DMS53 treated with DMSO at 0.1 percent for 48 hours (cell line): Measurements from ENCODE around the gene PER1.
"Not testable (repeated sequence)": the region's sequence is repeated elsewhere in the genome, so short reads cannot be mapped to it uniquely, and the experiment has no call there.

ENCODE experiments used
- DNase-seq: peaks from one replicate; lab custom pipeline; 2025; ENCODE audit not compliant: unreplicated experiment; lab: John Stamatoyannopoulos, UW

The PER1 gene

GRCh38 chr17:8121407-8121680 is 30.9 kb downstream of the PER1 start:
- no peak for DNase-seq

DNA sequence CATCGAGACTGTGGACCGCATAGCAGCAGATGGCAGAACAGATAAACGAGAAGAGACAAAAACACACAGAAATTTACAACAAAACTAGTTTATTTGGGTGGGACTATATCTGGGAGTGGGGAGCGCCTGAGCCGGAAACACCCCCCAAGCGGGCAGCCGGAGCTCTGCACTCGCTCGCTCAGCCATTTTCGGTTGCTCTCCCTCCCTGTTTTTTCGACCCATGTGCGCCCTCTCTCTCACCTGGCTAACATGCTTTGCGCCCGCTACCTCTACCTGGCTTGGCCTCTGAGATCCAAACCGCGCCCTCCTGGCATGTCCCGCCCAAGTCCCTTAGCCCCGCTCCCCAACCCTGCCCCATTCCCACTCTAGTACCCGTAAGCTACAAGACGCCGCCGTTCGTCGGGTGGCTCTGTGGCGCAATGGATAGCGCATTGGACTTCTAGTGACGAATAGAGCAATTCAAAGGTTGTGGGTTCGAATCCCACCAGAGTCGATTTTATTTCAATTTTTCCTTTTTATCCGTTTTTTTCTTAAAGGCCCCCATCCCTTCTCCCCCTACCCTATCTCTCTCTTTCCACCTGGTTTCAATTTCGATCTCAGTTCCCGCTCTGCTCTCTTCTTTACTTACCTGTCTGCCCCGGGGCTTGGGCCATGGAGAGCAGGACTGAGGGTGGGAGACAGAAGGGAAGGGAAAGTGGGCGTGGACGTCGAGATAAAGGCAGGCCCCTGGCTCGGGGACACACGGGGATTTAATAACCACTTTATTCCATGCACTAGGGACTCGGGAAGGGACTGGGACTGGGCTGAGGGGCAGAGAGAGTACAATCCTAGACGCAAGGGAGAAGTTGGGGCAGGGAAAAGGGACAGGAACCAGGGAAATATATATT is 31.4 kb downstream of the PER1 start:
- DNase-seq = peak; percentile 94

DNA sequence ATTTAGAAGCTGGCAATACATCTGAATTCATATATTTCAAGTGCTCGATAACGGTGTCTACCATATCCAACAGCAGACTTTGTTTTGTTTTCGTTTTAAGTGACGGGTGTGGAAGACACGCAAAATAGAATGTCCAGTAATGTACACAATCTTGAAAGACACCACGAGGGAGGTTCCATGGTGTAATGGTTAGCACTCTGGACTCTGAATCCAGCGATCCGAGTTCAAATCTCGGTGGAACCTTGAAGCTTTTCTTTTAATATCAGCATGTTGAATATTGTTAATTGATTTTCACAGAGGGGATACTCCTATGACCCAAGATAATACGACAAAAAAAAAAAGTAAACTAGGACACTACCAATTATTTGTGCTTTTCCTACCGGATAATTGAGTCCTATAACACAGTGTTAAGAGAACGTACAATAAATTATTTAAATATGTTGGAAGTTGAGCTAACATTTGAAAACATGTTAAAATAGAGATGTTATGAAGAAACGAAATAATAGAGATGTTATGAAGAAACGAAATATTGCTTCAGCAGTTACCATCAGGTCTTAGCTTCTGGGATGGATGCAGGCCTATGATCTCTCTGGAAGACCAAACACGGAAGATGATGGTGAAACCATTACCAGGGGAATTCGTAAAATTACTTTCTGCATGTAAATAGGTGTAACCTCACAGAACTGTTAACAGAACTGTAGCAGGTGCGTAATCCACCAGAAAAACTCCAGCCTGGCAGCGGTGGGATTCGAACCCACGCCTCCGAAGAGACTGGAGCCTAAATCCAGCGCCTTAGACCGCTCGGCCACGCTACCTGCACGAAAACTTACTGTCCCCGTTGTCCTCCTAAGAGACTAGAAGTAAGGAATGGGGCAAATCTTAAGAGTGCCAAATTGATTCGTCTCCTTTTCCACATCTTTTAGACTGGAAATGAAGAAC is 32.4 kb downstream of the PER1 start:
- peak; percentile 98 for DNase-seq

GRCh38 chr17:8118769-8119580 is 33.2 kb downstream of the PER1 start:
- DNase-seq = peak; percentile 92

- peak; percentile 76 for DNase-seq
These were observed 34.0 kb downstream of the PER1 start, which contains the start of gene ALOXE3 for GRCh38 chr17:8117980-8118768. Gene ALOXE3, minus strand, starts transcription at chr17:8118514. Its CDS starts 524 bp downstream, at chr17:8117990.

DNA sequence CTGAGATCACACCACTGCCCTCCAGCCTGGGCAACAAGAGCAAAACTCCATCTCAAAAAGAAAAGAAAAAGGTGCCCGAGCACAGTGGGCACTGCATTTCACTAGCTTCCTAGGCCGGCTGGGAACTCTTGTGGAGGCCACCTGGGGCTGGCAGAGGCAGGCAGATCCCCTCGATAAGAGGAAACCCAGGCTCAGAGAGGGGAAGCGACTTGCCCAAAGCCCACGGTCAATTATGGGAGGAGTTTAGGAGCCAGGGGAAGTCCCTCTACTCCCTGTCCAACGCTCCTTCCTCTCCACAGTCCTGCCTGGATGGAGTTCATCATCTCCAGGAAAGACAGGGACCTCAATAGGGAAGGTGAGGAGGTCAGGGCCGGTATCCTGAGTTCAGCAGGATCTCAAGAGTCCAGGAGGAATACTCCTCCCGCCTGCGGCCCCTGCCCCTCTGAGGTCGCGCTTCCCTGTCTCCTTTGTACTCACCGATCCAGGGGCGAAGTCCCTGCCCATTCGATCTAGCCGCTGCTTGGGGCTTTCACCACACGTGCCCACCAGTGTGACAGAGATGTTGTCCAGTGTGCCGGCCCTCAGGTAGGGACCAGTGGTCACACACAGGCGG is 34.7 kb downstream of the PER1 start:
- DNase-seq = no peak

- DNase-seq = no peak
These were observed 35.4 kb downstream of the PER1 start for GRCh38 chr17:8116776-8117175.

GRCh38 chr17:8110907-8111306 is 41.3 kb downstream of the PER1 start:
- DNase-seq = no peak

GRCh38 chr17:8110456-8110804 is 41.8 kb downstream of the PER1 start:
- no peak for DNase-seq

DNA sequence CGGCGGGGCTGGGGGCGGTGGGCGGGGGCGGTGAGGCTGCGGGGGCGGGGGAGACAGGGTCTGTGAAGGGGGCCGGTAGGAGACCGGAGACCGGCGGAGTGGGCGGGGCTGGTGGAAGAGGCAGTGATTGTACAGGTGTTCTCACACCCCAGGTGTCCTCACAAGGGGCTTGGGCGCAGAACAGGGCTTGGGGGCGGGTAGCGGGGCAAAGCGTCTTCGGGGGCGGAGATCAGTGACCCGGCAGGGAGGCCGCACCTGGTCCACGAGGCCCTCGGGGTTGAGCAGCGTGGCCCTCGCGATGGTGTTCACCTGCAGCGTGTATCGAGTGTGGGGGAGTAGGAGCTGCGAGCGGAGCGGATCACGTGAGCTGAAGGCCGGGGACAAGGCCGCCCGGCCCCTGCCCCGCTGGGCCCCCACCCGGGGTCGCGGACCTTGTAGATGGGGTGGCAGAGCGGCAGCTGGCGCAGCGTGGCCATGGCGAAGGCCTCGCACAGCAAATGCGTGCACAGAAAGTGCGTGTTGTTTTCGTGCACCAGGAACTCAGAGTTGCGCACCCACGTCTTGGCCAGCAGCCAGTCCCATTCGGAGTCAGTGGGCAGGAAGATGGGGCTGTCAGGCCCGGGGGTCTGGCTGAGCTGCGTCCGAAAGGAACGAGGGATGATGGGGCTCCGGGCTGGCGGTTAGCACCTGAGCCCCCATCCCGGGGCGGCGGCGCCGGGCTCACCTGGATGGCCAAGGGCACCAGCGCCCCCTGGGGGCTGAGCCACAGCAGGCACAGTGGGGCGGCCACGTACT is 42.3 kb downstream of the PER1 start:
- DNase-seq = peak; percentile 60

DNA sequence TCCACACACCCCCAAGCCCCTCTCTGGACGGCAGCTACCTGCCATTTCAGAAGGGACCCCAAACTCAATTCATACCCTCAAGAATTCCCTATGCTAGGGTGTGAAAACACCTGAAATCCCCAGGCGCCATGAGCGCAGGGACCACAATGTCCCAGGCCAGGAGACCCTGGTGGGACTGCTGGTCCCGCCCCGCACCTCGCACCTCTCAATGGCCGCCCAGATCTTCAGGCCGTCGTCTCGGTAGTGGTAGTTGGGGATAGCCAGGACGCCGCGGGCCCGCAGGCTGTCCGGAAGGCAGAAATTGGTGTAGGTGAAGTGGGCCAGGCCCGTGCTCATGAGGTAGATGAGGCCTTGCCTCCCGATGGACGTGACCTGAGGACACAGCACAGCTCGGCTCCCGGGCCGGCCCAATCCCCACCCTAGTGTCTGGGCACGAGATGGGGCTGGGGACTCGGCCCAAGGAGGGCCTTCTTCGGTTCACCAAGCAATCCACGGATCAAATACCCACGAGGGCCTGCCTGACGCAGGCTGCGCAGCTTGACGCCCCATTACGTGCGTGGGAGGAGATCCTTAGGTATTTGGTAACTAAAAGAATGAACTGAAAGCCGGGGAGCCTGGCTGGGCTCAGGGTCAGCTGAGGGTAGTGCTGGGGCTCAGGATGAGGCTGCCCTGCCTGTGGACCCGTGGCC is 43.1 kb downstream of the PER1 start:
- no peak for DNase-seq

DNA sequence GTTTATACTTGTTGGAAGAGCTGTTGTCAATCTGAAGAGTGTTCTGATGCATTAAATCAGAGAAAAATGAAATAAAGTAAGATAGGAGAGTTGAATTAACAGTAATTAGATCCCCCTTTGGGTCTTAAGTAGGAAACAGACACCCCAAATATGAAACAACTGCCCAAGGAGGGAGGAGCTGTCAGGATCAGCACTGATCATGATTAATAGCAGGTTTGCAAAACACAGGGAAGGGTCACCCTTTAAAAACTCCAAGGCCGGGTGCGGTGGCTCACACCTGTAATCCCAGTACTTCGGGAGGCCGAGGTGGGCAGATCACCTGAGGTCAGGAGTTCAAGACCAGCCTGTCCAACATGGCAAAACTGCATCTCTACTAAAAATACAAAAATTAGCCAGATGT is 45.2 kb downstream of the PER1 start:
- not testable (repeated sequence) for DNase-seq

DNA sequence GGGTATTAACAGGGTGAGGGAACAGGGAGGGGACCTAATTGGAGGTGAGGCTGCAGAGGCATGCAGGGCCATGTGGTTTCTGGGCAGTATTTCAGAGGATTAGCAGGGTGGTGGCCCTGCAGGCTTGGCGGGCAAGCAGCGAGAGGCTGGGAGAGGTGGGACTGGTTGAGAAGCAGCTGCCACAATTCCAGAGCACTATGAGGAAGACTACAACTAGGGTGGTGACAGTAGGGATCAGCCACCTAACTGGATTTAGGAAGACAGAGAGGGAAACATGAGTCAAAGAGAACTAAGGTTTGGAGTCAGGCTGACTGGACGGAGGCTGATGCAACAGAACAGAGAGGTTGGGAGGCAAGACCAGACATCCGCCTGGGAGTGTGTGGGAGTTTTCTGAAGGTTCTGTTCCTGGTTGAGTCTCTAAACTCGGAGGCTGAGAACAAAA is 46.2 kb downstream of the PER1 start:
- no peak for DNase-seq

GRCh38 chr17:8104911-8105310 is 47.3 kb downstream of the PER1 start:
- no peak for DNase-seq

- no peak for DNase-seq
These were observed 48.7 kb downstream of the PER1 start for GRCh38 chr17:8103549-8103948.

- DNase-seq = no peak
These were observed 50.5 kb downstream of the PER1 start for GRCh38 chr17:8101721-8102120.

- DNase-seq = no peak
These were observed 51.4 kb downstream of the PER1 start for GRCh38 chr17:8100763-8101162.

GRCh38 chr17:8100111-8100510 is 52.1 kb downstream of the PER1 start:
- DNase-seq = no peak

GRCh38 chr17:8096541-8096940 is 55.7 kb downstream of the PER1 start:
- DNase-seq = no peak
